HepG2 (cell line): Measurements from ENCODE around the gene BTG2. TPM values are rescaled to one million over a fixed set of nuclear protein-coding genes. Genes with fewer than 3 reads are reported as not detected.
A peak's percentile ranks its signal among the peaks of the same experiment; 100 is the strongest.

Experiments
- ATAC-seq: fragments of 200-7000 bp; cut with Tn5 transposase; 3 replicates; pipeline ENCODE4 v1.9.1; 2020; ENCODE audit warnings: mild to moderate bottlenecking, moderate library complexity
- BruUV-seq: library from RNA; stranded (reverse); fragments of 400-500 nt; replicated peaks from 2 replicates; lab custom pipeline; 2021; lab: Mats Ljungman, UMichigan
- CTCF ChIA-PET: fragments of 300-600 bp; formaldehyde crosslinking; extraction: SDS; loops from one replicate; lab custom pipeline; 2021; ENCODE audit warnings: low total read pairs, inconsistent platforms, low intra/inter-chr PET ratio; lab: Yijun Ruan, JAX
- POLR2A ChIA-PET: fragments of 350-600 bp; sonication (Branson Sonifier 250); formaldehyde crosslinking; loops from one replicate; lab custom pipeline; 2020; ENCODE audit warnings: antibody characterized with exemption, inconsistent platforms; lab: Yijun Ruan, JAX
- DNase-seq: peaks from one replicate; pipeline ENCODE4 v3.0.0-alpha.2; 2015; ENCODE audit warnings: low spot score
- FAIRE-seq: peaks from 3 replicates; lab custom pipeline; 2011; peaks lifted over from hg19 to GRCh38; lab: Jason Lieb, UNC
- H2AFZ ChIP-seq: one replicate; pipeline ENCODE4 v1.6.1; 2011; ENCODE audit warnings: low read length, inconsistent platforms
- H3K27ac ChIP-seq: fragments of 300-600 bp; 3 replicates; pipeline ENCODE4 v1.8.0; 2011; ENCODE audit warnings: mixed run types, mild to moderate bottlenecking, mixed read lengths, low read length, inconsistent platforms; ENCODE audit not compliant: insufficient read depth; ENCODE audit errors: extremely low read length
- H3K27me3 ChIP-seq, 2 experiments: fragments of 200-600 bp in 1 of 2; 2 replicates in 1 of 2; 3 replicates in 1 of 2; pipeline versions ENCODE4 v1.6.0 to v1.8.0; 2011; ENCODE audit warnings: low read length in 2 of 2, mild to moderate bottlenecking in 2 of 2, moderate library complexity in 2 of 2, inconsistent platforms in 1 of 2; ENCODE audit not compliant: insufficient read depth in 2 of 2, control insufficient read depth in 1 of 2
- H3K36me3 ChIP-seq, 2 experiments: fragments of 200-600 bp in 1 of 2; replicated peaks in 1 of 2; 2 replicates in 1 of 2; 3 replicates in 1 of 2; pipeline versions ENCODE4 v1.5.1 to v1.8.0; 2011; ENCODE audit warnings: low read length in 2 of 2, inconsistent platforms in 1 of 2; ENCODE audit not compliant: insufficient read depth in 2 of 2, control insufficient read depth in 1 of 2
- H3K4me1 ChIP-seq: 2 replicates; pipeline ENCODE4 v1.5.1; 2012; ENCODE audit warnings: low read length, inconsistent platforms; ENCODE audit not compliant: insufficient read depth
- H3K4me2 ChIP-seq: 2 replicates; pipeline ENCODE4 v1.6.0; 2011; ENCODE audit warnings: low read depth, low read length, inconsistent platforms
- H3K4me3 ChIP-seq, 3 experiments: fragments of 200-600 bp in 1 of 3; sonication (generic), shearing (Covaris generic) in 1 of 3; replicated peaks in 1 of 3; 2 replicates each; pipeline ENCODE4 v1.5.1; 2011 to 2016; ENCODE audit warnings: low read length in 3 of 3, inconsistent platforms in 2 of 3, low read depth in 2 of 3, mild to moderate bottlenecking in 2 of 3, control low read depth in 1 of 3, mixed read lengths in 1 of 3; ENCODE audit not compliant: insufficient read depth in 1 of 3
- H3K79me2 ChIP-seq: one replicate; pipeline ENCODE4 v1.6.1; 2011; ENCODE audit warnings: low read length, inconsistent platforms; ENCODE audit not compliant: insufficient read depth
- H3K9ac ChIP-seq: 2 replicates; pipeline ENCODE4 v1.6.0; 2011; ENCODE audit warnings: mild to moderate bottlenecking, low read depth, low read length, inconsistent platforms; ENCODE audit not compliant: insufficient read depth
- H3K9me3 ChIP-seq: 2 replicates; pipeline ENCODE4 v1.5.1; 2012; ENCODE audit warnings: mild to moderate bottlenecking, low read length
- H4K20me1 ChIP-seq: 2 replicates; pipeline ENCODE4 v1.6.0; 2011; ENCODE audit warnings: inconsistent platforms, mild to moderate bottlenecking, low read length, moderate library complexity; ENCODE audit not compliant: insufficient read depth
- CTCF ChIP-seq: sonication (generic); formaldehyde crosslinking; IDR thresholded peaks from 2 replicates; pipeline ENCODE4 v1.5.0; 2020; ENCODE audit warnings: mild to moderate bottlenecking, missing genetic modification reagents, moderate library complexity
- SMC3 ChIP-seq: IDR thresholded peaks from 2 replicates; pipeline ENCODE4 v1.6.1; 2011; ENCODE audit warnings: low read length, improper control_type of control experiment
- STAG1 ChIP-seq: sonication (generic); formaldehyde crosslinking; IDR thresholded peaks from 2 replicates; pipeline ENCODE4 v1.4.0; 2020; ENCODE audit warnings: missing genetic modification reagents
- TEAD3 ChIP-seq: optimal IDR thresholded peaks from 2 replicates; pipeline ENCODE3; 2016; ENCODE audit warnings: borderline replicate concordance
- XRCC5 ChIP-seq: fragments of 200-400 bp; formaldehyde crosslinking; optimal IDR thresholded peaks from 2 replicates; pipeline ENCODE3; 2017; ENCODE audit warnings: mild to moderate bottlenecking, low read length
- ZBTB26 ChIP-seq: IDR thresholded peaks from 2 replicates; pipeline ENCODE4 v1.6.1; 2016; ENCODE audit warnings: missing compliant biosample characterization, missing genetic modification reagents, borderline replicate concordance
- ZNF280D ChIP-seq: sonication (generic); formaldehyde crosslinking; IDR thresholded peaks from 2 replicates; pipeline ENCODE4 v1.5.1; 2020; ENCODE audit warnings: mild to moderate bottlenecking, missing genetic modification reagents
- ZNF331 ChIP-seq: sonication (generic); formaldehyde crosslinking; IDR thresholded peaks from 2 replicates; pipeline ENCODE4 v1.4.0; 2020; ENCODE audit warnings: missing genetic modification reagents
- ZNF362 ChIP-seq: sonication (generic); formaldehyde crosslinking; IDR thresholded peaks from 2 replicates; pipeline ENCODE4 v1.4.0; 2020; ENCODE audit warnings: missing genetic modification reagents, mild to moderate bottlenecking, borderline replicate concordance
- WGBS: methylation state at CpG from one replicate; pipeline ENCODE4 v1.1.6; 2017; ENCODE audit warnings: low lambda C conversion rate; 5-methylcytosine and 5-hydroxymethylcytosine counted together
- in situ Hi-C: cut with HindIII; loops from 2 replicates; pipeline ENCODE4 v1.10.0; 2017; ENCODE audit warnings: low pct_unique_long_range_greater_than_20kb; ENCODE audit not compliant: extremely low pct_ligation_motif_present
- intact Hi-C: fragments of 100-400 bp; cut with micrococcal nuclease; formaldehyde crosslinking; loops from one replicate; pipeline ENCODE4 v1.10.0; 2022; ENCODE audit not compliant: unreplicated experiment
- polyA plus RNA-seq, 8 experiments: library from polyadenylated mRNA; depleted of rRNA in 3 of 8; stranded (reverse) in 7 of 8; unstranded in 1 of 8; fragments of >200 nt; fragmentation: Illumina TruSeq in 4 of 8; extraction: Trizol in 4 of 8; gene quantifications; 2 replicates each; pipeline versions ENCODE4 v1.2.1 to v1.2.3, GENCODE V29; 2011 to 2016; ENCODE audit warnings: low read depth in 4 of 8, missing spikeins in 1 of 8, mixed read lengths in 1 of 8; ENCODE audit not compliant: insufficient read depth in 1 of 8
- total RNA-seq, 5 experiments: library from RNA; depleted of rRNA; stranded (reverse); fragments of >200 nt; fragmentation: Illumina TruSeq; extraction: Trizol; gene quantifications; 2 replicates each; pipeline ENCODE4 v1.2.3, GENCODE V29; 2016; ENCODE audit warnings: low read depth in 1 of 5

Gene BTG2
- total and polyA plus RNA-seq, 2 of the 13 experiments (the other 11 are each of a cell fraction or from before 2014, with no cell fraction given): 13.6 to 18.3 TPM

GRCh38 chr1:203342192-203342940 is 37.0 kb downstream of the BTG2 start:
- DNase-seq (peak; percentile 46), ATAC-seq (peak; percentile 93), FAIRE-seq (peak; percentile 82)
- intact Hi-C loops: loop anchor here (1.0 kb wide), 1 partner anchor 102 kb away; no protein-coding TSS in a partner anchor
- no peak overlapping the region for H3K4me3 ChIP-seq
- peaks cover 1 to 25% of the 10 kb centered on the region in 2 experiments; a peak in 2 of 5 replicates for H3K27me3 ChIP-seq
- H3K27ac ChIP-seq: no peak overlapping the region
- H4K20me1 ChIP-seq: no peaks in the 10 kb centered on the region
- no TSS peak for BruUV-seq
- in situ Hi-C loops: loop anchor here (5.0 kb wide), 2 partner anchors 100 to 145 kb away; no protein-coding TSS in a partner anchor
- no peak overlapping the region for H3K9ac ChIP-seq
- no peak overlapping the region for H2AFZ ChIP-seq
- H3K79me2 ChIP-seq: no peaks in the 10 kb centered on the region
- CTCF ChIA-PET: interaction anchor here (1.3 to 1.7 kb wide), 2 partner anchors 76 to 146 kb away, joined by 3 to 7 read pairs; no protein-coding TSS in a partner anchor
- H3K4me2 ChIP-seq: peak overlapping the region; percentile 12; the same call in 1 of the 2 replicates
- no peaks in the 10 kb centered on the region for H3K9me3 ChIP-seq
- POLR2A ChIA-PET: no interaction called here
- peaks cover 6% of the 10 kb centered on the region; the same call in 1 of the 2 replicates for H3K4me1 ChIP-seq
- no peaks in the 10 kb centered on the region for H3K36me3 ChIP-seq
- WGBS: 13% methylated on average over 10 of the region's 23 CpGs
- peak; percentile 34; the same call in 1 of the 2 replicates for TF ChIP-seq STAG1 (CRISPR knock-in tag)
- peak; percentile 89 for TF ChIP-seq XRCC5
- no peak for TF ChIP-seq ZBTB26 (CRISPR knock-in tag)
- 0 out of 2 replicates have a peak, but pooled peaks have one; percentile 11 for TF ChIP-seq ZNF331 (CRISPR knock-in tag)
- peak; percentile 23; the same call in 1 of the 2 replicates for TF ChIP-seq SMC3
- peak; percentile 43; the same call in 1 of the 2 replicates for TF ChIP-seq ZNF362 (CRISPR knock-in tag)
- TF ChIP-seq TEAD3: peak; percentile 50
- TF ChIP-seq ZNF280D (CRISPR knock-in tag): no peak
- TF ChIP-seq CTCF (CRISPR knock-in tag): peak; percentile 72
